Transverse colon (tissue), 4 donors: ENCODE data around the gene TGFBI.

Source experiments
- EP300 ChIP-seq: sonication (generic); formaldehyde crosslinking; IDR thresholded peaks from one replicate; pipeline ENCODE4 v1.6.1; 2017; ENCODE audit warnings: antibody characterized with exemption, low read depth
- POLR2A ChIP-seq: fragments of 450-650 bp; IDR thresholded peaks from one replicate; pipeline ENCODE4 v1.6.1; 2016; ENCODE audit warnings: antibody characterized with exemption, mild to moderate bottlenecking, moderate library complexity
- POLR2AphosphoS5 ChIP-seq, 3 donors: sonication (generic); formaldehyde crosslinking; IDR thresholded peaks; one replicate each; pipeline ENCODE4 v1.6.1; 2016; ENCODE audit warnings: antibody characterized with exemption in 3 of 3
- TF ChIP-seq, protein P1 (sequence below), 5 experiments: fragments of 200-600 bp in 3 of 5; fragments of 450-650 bp in 2 of 5; sonication (generic) in 3 of 5; IDR thresholded peaks; 1 replicate in 2 of 5; 2 replicates in 3 of 5; pipeline ENCODE4 v1.5.1; 2016 to 2017; ENCODE audit warnings: antibody characterized with exemption in 5 of 5, inconsistent platforms in 3 of 5, mild to moderate bottlenecking in 2 of 5, moderate library complexity in 1 of 5

DNA sequence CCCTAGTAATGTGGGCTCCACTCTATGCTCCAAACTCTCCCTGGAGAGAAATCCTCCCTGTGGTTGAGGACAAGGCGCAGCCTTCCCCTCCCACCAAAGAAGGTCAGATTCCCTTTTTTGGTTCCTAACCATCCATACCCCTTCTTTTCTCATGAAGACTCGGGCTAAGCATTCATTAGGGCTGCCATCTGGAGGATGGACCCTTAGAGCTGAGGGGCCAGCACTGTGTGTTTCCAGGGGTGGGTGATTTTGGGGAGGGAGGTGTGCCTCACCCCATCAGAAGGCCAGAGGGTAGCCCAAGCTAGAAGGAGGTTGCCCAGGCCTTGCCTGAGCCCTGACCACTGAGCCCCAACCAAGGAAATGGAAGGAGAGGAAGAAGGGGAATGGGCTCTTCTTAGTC, 36.8 kb downstream of the TGFBI start:
- TF ChIP-seq, protein P1, sequence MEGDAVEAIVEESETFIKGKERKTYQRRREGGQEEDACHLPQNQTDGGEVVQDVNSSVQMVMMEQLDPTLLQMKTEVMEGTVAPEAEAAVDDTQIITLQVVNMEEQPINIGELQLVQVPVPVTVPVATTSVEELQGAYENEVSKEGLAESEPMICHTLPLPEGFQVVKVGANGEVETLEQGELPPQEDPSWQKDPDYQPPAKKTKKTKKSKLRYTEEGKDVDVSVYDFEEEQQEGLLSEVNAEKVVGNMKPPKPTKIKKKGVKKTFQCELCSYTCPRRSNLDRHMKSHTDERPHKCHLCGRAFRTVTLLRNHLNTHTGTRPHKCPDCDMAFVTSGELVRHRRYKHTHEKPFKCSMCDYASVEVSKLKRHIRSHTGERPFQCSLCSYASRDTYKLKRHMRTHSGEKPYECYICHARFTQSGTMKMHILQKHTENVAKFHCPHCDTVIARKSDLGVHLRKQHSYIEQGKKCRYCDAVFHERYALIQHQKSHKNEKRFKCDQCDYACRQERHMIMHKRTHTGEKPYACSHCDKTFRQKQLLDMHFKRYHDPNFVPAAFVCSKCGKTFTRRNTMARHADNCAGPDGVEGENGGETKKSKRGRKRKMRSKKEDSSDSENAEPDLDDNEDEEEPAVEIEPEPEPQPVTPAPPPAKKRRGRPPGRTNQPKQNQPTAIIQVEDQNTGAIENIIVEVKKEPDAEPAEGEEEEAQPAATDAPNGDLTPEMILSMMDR (IDR thresholded peaks at IDR 0.05): no peak
- TF ChIP-seq EP300 (no peak), POLR2A (no peak), POLR2AphosphoS5 (IDR thresholded peaks at IDR 0.05) (no peak)
